GM21717 (cell line): ENCODE measurements around the gene YPEL2.
"Not testable (repeated sequence)": the region's sequence is repeated elsewhere in the genome, so short reads cannot be mapped to it uniquely, and the experiment has no call there.

Source experiments
- ATAC-seq: cut with Tn5 transposase; IDR thresholded peaks from one replicate; pipeline ENCODE4 v1.9.1; 2021; ENCODE audit warnings: mild to moderate bottlenecking, moderate library complexity; ENCODE audit not compliant: unreplicated experiment

The YPEL2 gene

GRCh38 chr17:59375857-59376256, 44.4 kb downstream of the YPEL2 start:
- ATAC-seq = no peak

- ATAC-seq = no peak
Observed at GRCh38 chr17:59376506-59376905, 45.1 kb downstream of the YPEL2 start.

DNA sequence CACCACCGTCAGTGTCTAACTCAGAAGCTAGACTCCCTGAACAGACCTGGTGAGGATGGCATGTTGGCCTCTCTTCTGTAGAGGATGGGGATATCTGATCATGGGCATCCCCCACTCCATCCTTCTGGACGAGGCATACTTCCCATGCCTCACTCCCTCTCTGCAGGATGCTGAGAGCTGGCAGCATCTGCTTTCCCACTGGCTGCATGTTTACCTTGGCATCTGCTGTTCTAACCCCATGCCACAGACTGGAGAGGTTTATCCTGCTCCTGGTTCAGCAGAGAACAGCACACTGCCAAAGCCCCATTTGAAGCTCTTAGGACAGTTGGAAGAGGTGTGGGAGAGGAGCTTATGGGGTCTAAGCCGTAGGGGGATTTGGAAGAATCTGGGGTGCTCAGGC, 46.0 kb downstream of the YPEL2 start:
- ATAC-seq = no peak

DNA sequence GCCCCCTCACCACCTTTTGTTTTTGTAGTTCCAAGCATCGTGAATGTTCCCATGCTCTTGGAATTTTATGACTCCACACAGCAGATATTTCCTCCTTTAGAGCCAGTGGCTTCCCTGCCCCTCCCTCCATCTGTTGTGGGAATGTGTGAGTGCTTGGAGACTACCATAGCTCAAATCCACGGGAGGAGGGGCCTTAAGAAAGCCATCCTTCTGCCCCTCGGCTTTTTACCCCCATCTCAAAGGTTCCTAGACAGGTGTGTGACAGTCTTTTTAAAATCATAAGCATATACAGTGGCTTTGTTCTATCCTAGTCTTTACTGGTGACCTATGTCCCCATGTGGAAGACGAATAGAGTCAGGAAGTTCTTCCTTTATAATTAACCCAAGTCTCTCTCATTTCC, 47.2 kb downstream of the YPEL2 start:
- no peak for ATAC-seq

GRCh38 chr17:59380474-59380873, 49.0 kb downstream of the YPEL2 start:
- ATAC-seq = no peak

- ATAC-seq = no peak
Observed at GRCh38 chr17:59381716-59382570, 50.5 kb downstream of the YPEL2 start.

DNA sequence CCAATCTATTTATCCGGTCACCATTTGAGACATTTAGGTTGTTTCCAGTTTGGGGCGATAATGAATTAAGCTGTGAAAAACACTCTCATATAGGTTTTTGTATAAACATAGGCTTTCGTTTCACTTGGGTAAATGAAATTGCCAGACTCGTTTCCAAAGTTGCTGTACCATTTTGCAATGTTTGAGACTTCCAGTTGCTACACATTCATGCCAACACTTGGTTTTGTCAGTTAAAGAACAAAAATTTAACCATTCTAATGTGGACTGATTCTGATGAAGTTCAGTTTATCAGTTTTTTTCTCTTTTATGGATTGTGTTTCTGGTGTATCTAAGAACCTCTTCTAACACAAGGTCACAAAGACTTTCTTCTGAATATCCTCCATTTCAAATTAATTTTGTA, 52.4 kb downstream of the YPEL2 start:
- no peak for ATAC-seq

DNA sequence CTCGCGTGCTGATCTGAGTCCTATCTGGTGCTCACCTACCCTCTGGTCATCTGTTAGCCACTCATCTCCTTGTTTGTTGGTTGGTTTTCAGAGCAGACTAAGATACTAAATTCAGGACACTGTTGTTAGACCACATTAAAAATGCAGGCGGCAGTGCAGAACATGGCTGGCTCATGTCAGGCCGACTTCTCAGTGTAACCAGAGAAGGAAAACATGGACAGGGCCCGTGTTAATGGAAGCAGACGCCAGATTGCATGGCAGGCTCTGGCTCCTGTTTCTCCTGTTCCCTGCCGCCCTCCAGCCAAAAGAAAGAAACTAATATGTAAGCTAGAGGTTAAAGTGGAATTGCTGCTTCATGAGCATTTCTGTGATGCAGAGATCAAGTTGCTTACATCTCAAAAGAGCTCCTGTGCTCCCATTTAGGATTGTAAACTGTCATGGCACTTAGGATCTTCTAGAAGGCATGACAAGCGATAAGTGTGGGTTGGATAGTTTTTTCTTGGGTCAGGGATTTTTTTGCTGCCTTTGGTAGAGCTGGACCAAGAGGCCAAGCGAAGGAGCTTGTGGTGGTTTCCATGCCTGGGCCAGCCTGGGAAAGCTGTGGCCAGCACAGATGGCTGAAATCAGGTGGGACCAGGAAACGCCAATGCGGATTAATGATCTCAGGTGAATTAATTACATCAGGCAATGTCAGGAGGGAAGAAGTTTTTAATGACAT, 56.1 kb downstream of the YPEL2 start:
- ATAC-seq = no peak

DNA sequence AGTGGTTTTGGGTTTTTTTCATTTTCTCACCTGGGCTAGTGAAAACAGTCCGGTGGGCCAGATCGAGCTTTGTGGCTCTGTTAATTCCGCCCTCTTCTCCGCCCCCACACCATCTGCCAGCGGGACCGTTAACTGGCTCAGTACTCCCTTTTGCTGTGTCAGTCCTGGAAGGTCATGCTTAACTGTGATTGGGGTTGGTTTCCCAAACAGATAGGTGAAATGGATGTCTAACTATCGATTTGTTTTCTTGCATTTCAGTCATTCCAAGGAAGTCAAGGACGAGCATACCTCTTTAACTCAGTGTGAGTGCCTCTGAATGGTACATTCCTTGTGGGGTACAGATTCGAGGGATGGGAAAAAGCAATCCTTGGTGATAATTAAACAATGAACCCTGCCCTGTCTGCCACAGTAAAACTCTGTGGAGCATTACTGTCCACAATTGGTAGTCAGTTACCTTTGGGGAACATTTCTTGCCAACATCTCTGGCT, 56.7 kb downstream of the YPEL2 start:
- no peak for ATAC-seq

- no peak for ATAC-seq
Observed at GRCh38 chr17:59389066-59389465, 57.6 kb downstream of the YPEL2 start.

- ATAC-seq = no peak
Observed at GRCh38 chr17:59391021-59391420, 59.6 kb downstream of the YPEL2 start.

GRCh38 chr17:59392973-59393679, 61.7 kb downstream of the YPEL2 start:
- ATAC-seq = no peak

GRCh38 chr17:59393742-59394410, 62.4 kb downstream of the YPEL2 start:
- ATAC-seq = not testable (repeated sequence)

- no peak for ATAC-seq
Observed at GRCh38 chr17:59396134-59396826, 64.8 kb downstream of the YPEL2 start.

- ATAC-seq = no peak
Observed at GRCh38 chr17:59397316-59398073, 66.0 kb downstream of the YPEL2 start.

DNA sequence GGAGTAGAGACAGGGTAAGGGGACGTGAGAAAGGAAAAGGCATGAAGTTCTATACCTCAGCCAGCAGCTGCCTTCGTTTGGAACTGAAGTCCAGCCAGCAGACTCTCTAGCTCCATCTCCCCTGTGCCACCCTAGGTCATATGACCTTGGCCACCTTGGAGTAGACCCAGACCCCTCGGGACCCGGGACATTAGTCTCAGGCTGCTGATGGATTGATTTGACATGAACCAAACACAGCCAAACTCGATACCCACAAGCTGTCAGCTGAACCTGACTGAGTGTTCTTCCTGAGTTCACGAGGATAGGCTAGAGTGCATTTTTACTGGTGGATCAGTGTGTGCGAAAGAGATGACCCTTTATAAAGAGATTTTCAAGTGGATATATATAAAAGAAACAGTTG, 68.5 kb downstream of the YPEL2 start:
- no peak for ATAC-seq

GRCh38 chr17:59400858-59401257, 69.4 kb downstream of the YPEL2 start:
- ATAC-seq = no peak

DNA sequence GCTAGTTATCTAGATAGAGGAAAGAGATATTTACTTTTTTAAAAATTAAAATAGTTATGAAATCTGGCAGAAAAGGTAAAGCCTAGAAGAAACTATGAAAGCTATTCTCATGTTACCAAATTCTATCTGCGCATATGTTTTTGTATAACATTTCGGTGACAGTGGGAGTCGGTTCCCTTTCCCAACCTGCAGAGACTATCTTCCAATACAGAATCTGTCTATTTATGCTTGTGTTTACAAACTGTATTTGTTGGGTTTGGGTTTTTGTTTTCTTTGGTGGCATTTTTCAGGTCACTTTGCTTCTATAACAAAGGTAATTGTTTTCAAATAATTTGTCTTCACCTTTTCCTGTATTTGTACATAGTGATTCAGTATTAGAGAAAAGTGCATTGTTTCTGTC, 69.8 kb downstream of the YPEL2 start:
- no peak for ATAC-seq

DNA sequence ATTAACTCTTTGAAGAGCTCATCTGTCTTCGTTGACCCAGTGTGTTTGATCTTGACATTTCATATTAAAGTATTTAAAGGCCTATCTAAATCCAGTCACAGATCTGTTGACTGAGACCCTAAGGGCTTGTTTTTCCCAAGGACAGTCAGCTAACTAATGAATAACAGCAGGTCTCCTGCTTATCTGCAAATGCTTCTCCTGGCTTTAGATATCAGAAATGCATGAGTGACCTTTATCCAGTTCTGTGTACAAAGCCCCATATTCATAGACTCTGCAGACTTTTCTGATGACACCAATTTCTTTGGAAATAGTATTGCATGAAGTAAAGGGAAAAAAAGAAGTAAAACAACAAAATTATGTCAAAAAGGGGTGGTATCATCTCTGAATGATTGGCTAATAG, 70.3 kb downstream of the YPEL2 start:
- no peak for ATAC-seq

DNA sequence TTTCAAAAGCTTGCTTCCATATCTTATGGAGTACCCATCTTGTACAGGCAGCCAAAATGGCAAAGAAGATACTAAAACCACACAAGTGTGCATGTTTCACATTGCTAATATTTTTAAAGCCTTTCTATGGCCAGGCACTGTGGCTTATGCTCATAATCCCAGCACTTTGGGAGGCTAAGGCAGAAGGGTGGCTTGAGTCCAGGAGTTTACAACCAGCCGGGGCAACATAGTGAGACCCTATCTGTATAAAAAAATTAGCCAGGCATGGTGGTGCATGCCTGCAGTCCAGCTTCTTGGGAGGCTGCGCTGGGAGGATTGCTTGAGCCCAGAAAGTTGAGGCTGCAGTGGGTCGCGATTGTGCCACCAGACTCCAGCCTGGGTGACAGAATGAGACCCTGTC, 71.3 kb downstream of the YPEL2 start:
- ATAC-seq = no peak
